GM12891 (cell line): ENCODE data around the gene KRTAP3-1. TPM values are rescaled to one million over a fixed set of nuclear protein-coding genes. Genes with fewer than 3 reads are reported as not detected.
"Not testable (repeated sequence)": the region's sequence is repeated elsewhere in the genome, so short reads cannot be mapped to it uniquely, and the experiment has no call there.

Source experiments
- DNase-seq: peaks from one replicate; pipeline ENCODE4 v3.0.0; 2011; ENCODE audit warnings: low spot score; ENCODE audit not compliant: insufficient read length
- FAIRE-seq: peaks from 2 replicates; lab custom pipeline; 2011; peaks lifted over from hg19 to GRCh38; lab: Jason Lieb, UNC
- PAX5 ChIP-seq: IDR thresholded peaks from 2 replicates; pipeline ENCODE4 v1.6.1; 2011; ENCODE audit warnings: low read length, moderate library complexity, mild to moderate bottlenecking; ENCODE audit not compliant: insufficient read depth, severe bottlenecking
- POLR2A ChIP-seq: IDR thresholded peaks from 2 replicates; pipeline ENCODE4 v1.6.1; 2011; ENCODE audit warnings: low read depth, low read length, control low read depth
- POLR2AphosphoS5 ChIP-seq: IDR thresholded peaks from 2 replicates; pipeline ENCODE4 v1.6.1; 2011; ENCODE audit warnings: low read depth, low read length, control low read depth
- POU2F2 ChIP-seq: IDR thresholded peaks from 2 replicates; pipeline ENCODE4 v1.6.1; 2011; ENCODE audit warnings: low read depth, mild to moderate bottlenecking, control low read depth, low read length, moderate library complexity
- SPI1 ChIP-seq: IDR thresholded peaks from 2 replicates; pipeline ENCODE4 v1.6.1; 2011; ENCODE audit warnings: low read depth, low read length, control low read depth
- TAF1 ChIP-seq: IDR thresholded peaks from 2 replicates; pipeline ENCODE4 v1.6.1; 2011; ENCODE audit warnings: low read depth, low read length, control low read depth
- polyA plus RNA-seq: library from polyadenylated mRNA; unstranded; fragments of >200 nt; gene quantifications from one replicate; pipeline ENCODE4 v1.2.1, GENCODE V29; 2012; ENCODE audit warnings: low read depth, missing spikeins, inconsistent platforms; ENCODE audit not compliant: missing spikeins

Gene KRTAP3-1
- polyA plus RNA-seq: not detected

DNA sequence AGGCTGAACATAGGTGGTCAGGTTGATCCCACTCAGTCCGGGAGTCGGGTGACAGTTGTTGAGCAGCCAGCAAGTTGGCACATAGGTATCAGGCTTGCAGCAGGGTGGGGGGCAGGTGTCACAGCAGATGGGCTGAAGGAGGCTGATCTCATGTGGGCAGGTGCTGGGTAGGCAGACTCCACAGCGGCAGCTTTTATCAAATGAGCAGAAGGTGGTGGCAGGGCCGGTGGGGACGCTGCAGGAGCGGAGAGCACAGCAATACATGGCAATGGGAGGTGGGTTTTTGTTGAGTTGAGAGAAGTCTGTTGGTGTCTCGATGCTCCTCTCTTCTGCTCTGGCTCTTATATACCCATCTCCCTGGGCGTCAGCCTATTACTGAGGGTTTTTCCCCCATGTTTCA, at the start of gene KRTAP3-1:
Gene KRTAP3-1, minus strand, starts transcription at position 318 of the 400 bp plus-strand sequence. Its CDS starts 54 bp downstream, at position 264.
- no peak for FAIRE-seq
- no peak for DNase-seq
- no peak for TF ChIP-seq PAX5
- no peak for TF ChIP-seq POU2F2
- TF ChIP-seq SPI1: no peak
- TF ChIP-seq TAF1: no peak
- TF ChIP-seq POLR2A: no peak
- no peak for TF ChIP-seq POLR2AphosphoS5

DNA sequence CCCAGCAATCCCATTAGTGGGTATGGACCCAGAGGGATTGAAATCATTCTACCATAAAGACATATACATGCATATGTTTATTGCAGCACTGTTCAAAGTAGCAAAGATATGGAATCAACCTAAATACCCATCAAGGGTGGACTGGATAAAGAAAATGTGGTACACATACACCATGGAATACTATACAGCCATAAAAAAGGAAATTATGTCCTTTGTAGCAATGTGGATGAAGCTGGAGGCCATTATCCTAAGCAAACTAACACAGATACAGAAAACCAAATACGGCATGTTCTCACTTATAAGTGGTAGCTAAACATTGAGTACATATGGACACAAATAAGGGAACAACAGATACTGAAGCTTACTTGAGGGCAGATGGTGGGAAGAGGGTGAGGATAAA, 48.6 kb upstream of the KRTAP3-1 start:
- FAIRE-seq (peak; percentile 51), DNase-seq (no peak)
- no peak for TF ChIP-seq TAF1

DNA sequence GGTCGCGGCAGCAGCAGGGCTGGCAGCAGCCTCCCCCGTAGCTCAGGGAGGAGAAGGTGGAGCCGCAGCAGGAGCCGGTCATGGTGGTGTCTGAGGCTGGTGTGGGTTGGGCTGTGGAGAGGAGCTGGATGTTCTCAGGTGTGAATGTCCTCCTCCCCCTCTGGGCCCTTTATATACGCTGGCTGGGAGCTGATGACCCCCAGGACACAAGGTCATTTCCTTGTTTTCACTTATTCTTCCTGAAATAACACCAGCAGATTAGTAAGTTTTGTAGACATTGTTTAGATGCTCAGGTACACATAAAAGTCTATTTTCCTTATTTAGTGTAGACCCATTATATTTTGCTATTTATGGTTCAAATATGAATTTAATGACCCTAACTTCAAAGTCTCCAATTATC, 46.2 kb upstream of the KRTAP3-1 start, which contains the start of gene KRTAP2-2:
Gene KRTAP2-2, minus strand, starts transcription at position 101 of the 400 bp plus-strand sequence. Its CDS starts 19 bp downstream, at position 82.
- FAIRE-seq, DNase-seq: not testable (repeated sequence)

DNA sequence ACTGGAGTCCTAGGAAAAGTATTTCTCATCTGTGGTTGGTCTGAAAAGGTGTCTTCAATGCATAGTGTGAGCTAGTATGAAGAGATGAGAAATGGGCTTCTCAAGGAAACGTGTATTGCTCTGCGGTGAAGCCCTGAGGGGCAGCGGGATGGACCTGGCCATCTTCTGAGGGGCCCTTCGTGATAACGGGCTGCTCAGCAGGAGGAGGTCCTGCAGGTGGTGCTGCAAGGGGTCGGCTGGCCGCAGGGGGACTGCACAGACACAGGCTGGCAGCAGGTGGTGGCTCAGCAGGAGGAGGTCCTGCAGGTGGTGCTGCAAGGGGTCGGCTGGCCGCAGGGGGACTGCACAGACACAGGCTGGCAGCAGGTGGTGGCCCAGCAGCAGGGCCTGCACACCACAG, 45.6 kb upstream of the KRTAP3-1 start:
- FAIRE-seq, DNase-seq: not testable (repeated sequence)

DNA sequence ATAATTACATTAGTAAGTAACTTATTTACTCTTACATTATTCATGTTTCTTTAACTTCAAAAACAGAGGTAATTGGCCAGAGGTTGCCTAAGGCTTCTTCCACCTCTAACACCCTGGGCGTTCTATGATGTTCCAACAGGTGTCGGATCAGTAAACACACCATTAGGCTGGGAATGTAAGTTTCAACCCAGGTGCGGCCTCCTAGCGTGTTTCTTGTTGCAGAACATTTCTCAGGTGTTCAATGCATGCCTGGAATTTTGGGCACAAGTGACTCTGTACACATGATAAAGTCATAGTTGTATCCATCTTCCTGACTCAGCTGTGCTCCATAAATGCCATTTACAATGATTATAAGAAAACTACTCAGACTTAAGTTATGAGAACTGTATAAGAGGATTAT, 45.1 kb upstream of the KRTAP3-1 start:
- no peak for DNase-seq
- TF ChIP-seq POU2F2: no peak
- no peak for TF ChIP-seq POLR2A
- no peak for TF ChIP-seq PAX5
- TF ChIP-seq SPI1: no peak
- no peak for TF ChIP-seq TAF1
- TF ChIP-seq POLR2AphosphoS5: no peak
- no peak for FAIRE-seq

DNA sequence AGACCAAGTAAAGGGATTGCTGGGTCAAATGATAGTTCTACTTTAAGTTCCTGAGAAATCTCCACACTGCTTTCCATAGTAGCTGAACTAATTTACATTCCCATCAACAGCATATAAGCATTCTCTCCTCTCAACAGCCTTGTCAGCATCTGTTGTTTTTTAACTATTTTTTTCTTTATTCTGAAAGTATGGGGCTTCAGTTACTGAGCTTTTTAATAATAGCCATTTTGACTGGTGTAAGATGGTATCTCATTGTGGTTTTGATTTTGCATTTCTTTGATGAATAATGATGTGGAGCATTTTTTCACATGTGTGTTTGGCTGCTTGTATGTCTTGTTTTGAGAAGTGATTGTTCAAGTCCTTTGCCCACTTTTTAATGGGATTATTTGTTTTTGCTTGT, 43.6 kb upstream of the KRTAP3-1 start:
- no peak for DNase-seq
- TF ChIP-seq POLR2A: no peak
- no peak for TF ChIP-seq TAF1
- TF ChIP-seq POU2F2: no peak
- TF ChIP-seq PAX5: no peak
- no peak for TF ChIP-seq POLR2AphosphoS5
- no peak for TF ChIP-seq SPI1
- FAIRE-seq: no peak

DNA sequence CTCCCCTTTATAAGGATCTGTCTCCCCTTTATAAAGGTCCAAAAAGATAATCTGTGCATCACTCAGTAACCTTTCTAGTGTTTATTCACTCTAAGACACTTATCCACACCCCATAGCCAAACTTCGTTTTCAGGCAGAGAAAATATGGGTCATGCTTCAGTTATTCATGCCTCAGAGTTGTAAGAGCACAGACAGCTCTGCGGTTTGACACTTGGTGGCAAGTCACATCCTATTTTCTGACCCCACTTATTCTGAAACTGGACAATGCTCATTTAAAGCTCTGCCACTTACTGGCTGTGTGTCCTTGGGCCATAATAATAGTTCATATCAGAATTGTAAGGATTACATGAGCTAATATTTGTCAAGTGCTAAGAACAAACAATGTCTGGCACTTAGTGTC, 40.2 kb upstream of the KRTAP3-1 start:
- DNase-seq (no peak), FAIRE-seq (no peak)
- TF ChIP-seq POLR2AphosphoS5 (no peak), POU2F2 (no peak), TAF1 (no peak), POLR2A (no peak), SPI1 (no peak), PAX5 (no peak)

DNA sequence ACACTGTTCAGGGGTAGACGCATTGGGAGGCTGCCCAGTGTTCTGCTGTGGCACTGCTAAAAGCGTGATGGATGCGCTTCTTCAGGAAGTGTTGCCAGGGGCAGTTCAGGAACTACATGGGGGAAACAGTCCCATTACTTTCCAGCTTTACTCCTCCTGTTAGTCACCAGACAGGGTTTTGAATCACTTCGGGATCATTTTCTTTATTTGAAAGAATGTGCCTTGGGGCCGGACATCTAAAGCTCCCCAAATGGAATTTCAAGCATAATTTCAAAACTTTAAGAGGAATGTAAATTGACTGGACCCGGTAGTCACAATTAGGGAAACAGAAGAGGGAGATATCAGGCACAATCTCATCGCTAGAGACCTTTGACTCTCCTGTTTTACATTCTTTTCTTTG, 39.5 kb upstream of the KRTAP3-1 start:
- FAIRE-seq (no peak), DNase-seq (no peak)

DNA sequence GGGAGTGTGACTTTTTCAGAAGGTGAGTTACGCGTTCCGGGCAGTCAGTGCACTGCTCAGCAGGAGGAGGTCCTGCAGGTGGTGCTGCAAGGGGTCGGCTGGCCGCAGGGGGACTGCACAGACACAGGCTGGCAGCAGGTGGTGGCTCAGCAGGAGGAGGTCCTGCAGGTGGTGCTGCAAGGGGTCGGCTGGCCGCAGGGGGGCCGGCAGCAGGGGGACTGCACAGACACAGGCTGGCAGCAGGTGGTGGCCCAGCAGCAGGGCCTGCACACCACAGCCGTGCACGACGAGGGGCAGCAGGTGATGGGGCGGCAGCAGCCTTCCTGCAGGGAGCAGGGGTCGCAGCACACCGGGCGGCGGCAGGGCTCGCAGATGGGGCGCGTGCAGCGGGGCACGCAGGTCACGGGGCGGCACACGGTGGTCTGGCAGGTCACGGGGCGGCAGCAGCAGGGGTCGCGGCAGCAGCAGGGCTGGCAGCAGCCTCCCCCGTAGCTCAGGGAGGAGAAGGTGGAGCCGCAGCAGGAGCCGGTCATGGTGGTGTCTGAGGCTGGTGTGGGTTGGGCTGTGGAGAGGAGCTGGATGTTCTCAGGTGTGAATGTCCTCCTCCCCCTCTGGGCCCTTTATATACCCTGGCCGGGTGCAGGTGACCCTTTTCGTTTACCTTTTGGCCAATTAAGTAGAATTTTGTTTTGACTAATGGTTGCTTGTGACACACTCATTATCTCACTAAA, 38.0 kb upstream of the KRTAP3-1 start, which contains the start of gene KRTAP2-1:
Gene KRTAP2-1, minus strand, starts transcription at position 582 of the 731 bp plus-strand sequence. Its CDS starts 49 bp downstream, at position 533.
- FAIRE-seq, DNase-seq: not testable (repeated sequence)

More for the DNA sequence above, 39.5 kb upstream of the KRTAP3-1 start:
- no peak for TF ChIP-seq POLR2AphosphoS5
- no peak for TF ChIP-seq PAX5
- no peak for TF ChIP-seq POLR2A
- TF ChIP-seq SPI1: no peak
- TF ChIP-seq TAF1: no peak
- no peak for TF ChIP-seq POU2F2

DNA sequence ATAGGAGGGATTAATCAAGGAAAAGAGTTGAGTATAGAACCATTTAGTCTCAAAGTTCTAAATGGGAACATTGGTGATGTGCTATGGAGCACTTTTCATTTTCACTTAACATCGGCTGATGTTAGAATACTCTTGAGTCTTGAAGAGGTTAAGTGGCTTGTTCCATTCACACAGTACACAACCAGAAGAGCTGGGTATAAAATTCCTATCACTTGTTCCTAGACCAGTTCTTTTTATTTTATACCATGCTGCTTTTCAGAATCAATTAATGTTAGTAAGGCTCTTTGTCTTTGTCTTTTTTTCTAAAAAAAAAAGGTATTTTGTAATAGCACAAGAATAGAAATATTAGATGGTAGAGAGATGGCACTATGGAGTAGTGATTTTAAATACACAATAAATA, 34.0 kb upstream of the KRTAP3-1 start:
- FAIRE-seq (no peak), DNase-seq (no peak)
- no peak for TF ChIP-seq SPI1
- no peak for TF ChIP-seq POLR2A
- TF ChIP-seq POLR2AphosphoS5: no peak
- TF ChIP-seq POU2F2: no peak

DNA sequence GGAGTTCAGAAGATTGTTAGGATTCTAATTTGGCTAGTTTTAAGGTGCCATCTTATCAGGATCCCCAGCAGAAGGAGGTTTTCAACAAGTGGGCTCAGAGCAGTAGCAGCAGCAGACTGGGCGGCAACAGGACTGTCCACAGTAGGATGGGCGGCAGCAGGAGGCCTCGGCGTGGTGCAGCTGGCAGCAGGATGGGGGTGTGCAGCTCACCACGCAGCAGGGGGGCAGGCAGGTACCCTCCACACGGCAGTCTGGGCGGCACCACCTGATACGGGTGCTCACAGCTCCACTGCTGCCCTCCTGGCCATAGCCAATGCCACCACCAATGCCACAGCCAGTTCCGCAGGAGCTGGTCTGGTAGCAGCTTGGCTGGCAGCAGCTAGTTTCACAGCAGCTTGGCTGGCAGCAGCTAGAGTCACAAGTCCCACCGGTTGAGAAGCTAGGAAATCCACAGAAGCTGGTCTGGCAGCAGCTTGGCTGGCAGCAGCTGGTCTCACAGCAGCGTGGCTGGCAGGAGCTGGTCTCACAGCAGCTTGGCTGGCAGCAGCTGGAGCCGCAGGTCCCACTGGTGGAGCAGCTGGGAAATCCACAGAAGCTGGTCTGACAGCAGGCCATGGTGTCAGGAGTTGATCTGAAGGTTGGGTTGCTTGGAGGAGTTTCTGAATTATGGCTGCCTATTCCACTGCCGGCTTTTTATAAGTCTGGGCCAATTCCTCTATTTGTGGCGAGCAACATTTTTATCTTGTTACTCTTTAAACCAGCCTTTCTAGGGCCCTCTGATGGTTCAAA, 32.0 kb upstream of the KRTAP3-1 start, which contains the start of gene KRTAP1-1:
Gene KRTAP1-1, minus strand, starts transcription at position 668 of the 789 bp plus-strand sequence. Its CDS starts 53 bp downstream, at position 615.
- FAIRE-seq, DNase-seq: not testable (repeated sequence)
